A549 (cell line): ENCODE results near the gene NIP7.

Experiments
- CHD2 ChIP-seq: fragments of 150-350 bp; IDR thresholded peaks from 2 replicates; pipeline ENCODE4 v1.6.1; 2014; ENCODE audit warnings: low read length; ENCODE audit not compliant: partially characterized antibody
- CTCF ChIP-seq: fragments of >200 bp; sonication (Bioruptor Twin); formaldehyde crosslinking; IDR thresholded peaks from 3 replicates; pipeline ENCODE4 v1.5.1; 2016
- EHMT2 ChIP-seq: fragments of 200-600 bp; sonication (generic); IDR thresholded peaks from 2 replicates; pipeline ENCODE4 v1.6.1; 2016; ENCODE audit warnings: antibody characterized with exemption, low read depth, mild to moderate bottlenecking, moderate library complexity
- FOSL2 ChIP-seq, 2 experiments: fragments of 450-650 bp in 1 of 2; fragments of >200 bp in 1 of 2; sonication (Bioruptor Twin) in 1 of 2; formaldehyde crosslinking; IDR thresholded peaks; 2 replicates each; pipeline versions ENCODE4 v1.5.0 to v1.6.1; 2016 to 2020; ENCODE audit warnings: mild to moderate bottlenecking in 1 of 2, moderate library complexity in 1 of 2
- KDM1A ChIP-seq: fragments of 200-600 bp; sonication (generic); IDR thresholded peaks from 2 replicates; pipeline ENCODE4 v1.6.1; 2016; ENCODE audit warnings: low read depth, mild to moderate bottlenecking
- MAZ ChIP-seq: fragments of 150-350 bp; IDR thresholded peaks from 2 replicates; pipeline ENCODE4 v1.6.1; 2014; ENCODE audit warnings: antibody characterized with exemption, low read depth, low read length, borderline replicate concordance
- MYC ChIP-seq: IDR thresholded peaks from 2 replicates; pipeline ENCODE4 v1.6.1; 2012; ENCODE audit warnings: mild to moderate bottlenecking, inconsistent platforms, low read length, improper control_type of control experiment, borderline replicate concordance
- REST ChIP-seq: fragments of 200-600 bp; sonication (generic); IDR thresholded peaks from 2 replicates; pipeline ENCODE4 v1.6.1; 2016; ENCODE audit warnings: antibody characterized with exemption, mild to moderate bottlenecking, moderate library complexity

- TF ChIP-seq FOSL2 (IDR thresholded peaks at IDR 0.05) (no peak), FOSL2 (CRISPR knock-in tag; IDR thresholded peaks at IDR 0.05) (no peak), CTCF (no peak), KDM1A (no peak), EHMT2 (no peak), CHD2 (no peak), MYC (no peak), REST (no peak), MAZ (no peak)
Observed at GRCh38 chr16:69367980-69368379, 28.4 kb downstream of the NIP7 start.
